Caco-2 (cell line): ENCODE measurements around the gene RBM33. TPM values are rescaled to one million over a fixed set of nuclear protein-coding genes. Genes with fewer than 3 reads are reported as not detected.

Experiments
- BruUV-seq: library from RNA; stranded (reverse); fragments of 400-500 nt; replicated peaks from 2 replicates; lab custom pipeline; 2021; lab: Mats Ljungman, UMichigan
- CTCF ChIA-PET: fragments of 300-600 bp; sonication (Branson Sonifier 250); formaldehyde crosslinking; loops from one replicate; lab custom pipeline; 2022; ENCODE audit warnings: antibody characterized with exemption; lab: Charles Lee
- POLR2A ChIA-PET: fragments of 300-600 bp; sonication (Branson Sonifier 250); formaldehyde crosslinking; loops from one replicate; lab custom pipeline; 2022; ENCODE audit warnings: antibody characterized with exemption; lab: Charles Lee
- DNase-seq, 2 experiments: peaks; one replicate each; pipeline versions ENCODE4 v3.0.0 to v3.0.0-alpha.2; 2020 to 2022
- H3K27me3 ChIP-seq: replicated peaks from 2 replicates; pipeline ENCODE4 v1.6.0; 2011; ENCODE audit warnings: low read length; ENCODE audit not compliant: control insufficient read depth, insufficient read depth
- H3K36me3 ChIP-seq: 2 replicates; pipeline ENCODE4 v1.5.1; 2011; ENCODE audit warnings: low read length; ENCODE audit not compliant: control insufficient read depth, insufficient read depth
- H3K4me1 ChIP-seq: fragments of 250-450 bp; sonication (Bioruptor Pico); 2 replicates; pipeline ENCODE4 v1.5.1; 2020; ENCODE audit warnings: mild to moderate bottlenecking
- H3K4me3 ChIP-seq: 2 replicates; pipeline ENCODE4 v1.5.1; 2011; ENCODE audit warnings: low read depth, mild to moderate bottlenecking, control low read depth, low read length
- H3K9me3 ChIP-seq: fragments of 250-450 bp; sonication (Bioruptor Pico); 2 replicates; pipeline ENCODE4 v1.5.1; 2020; ENCODE audit warnings: mild to moderate bottlenecking, moderate library complexity
- H3K27ac Mint-ChIP-seq: one replicate; pipeline ENCODE4 v1.8.0; 2022; ENCODE audit warnings: mixed read lengths; ENCODE audit not compliant: unreplicated experiment
- H3K27me3 Mint-ChIP-seq: one replicate; pipeline ENCODE4 v1.8.0; 2022; ENCODE audit warnings: mixed read lengths; ENCODE audit not compliant: insufficient read depth, unreplicated experiment
- H3K36me3 Mint-ChIP-seq: one replicate; pipeline ENCODE4 v1.8.0; 2022; ENCODE audit warnings: mild to moderate bottlenecking, mixed read lengths; ENCODE audit not compliant: insufficient read depth, unreplicated experiment
- H3K4me1 Mint-ChIP-seq: one replicate; pipeline ENCODE4 v1.8.0; 2022; ENCODE audit warnings: low read depth, mixed read lengths; ENCODE audit not compliant: unreplicated experiment
- H3K4me3 Mint-ChIP-seq: one replicate; pipeline ENCODE4 v1.8.0; 2022; ENCODE audit warnings: mild to moderate bottlenecking, moderate library complexity, mixed read lengths; ENCODE audit not compliant: unreplicated experiment
- H3K9me3 Mint-ChIP-seq: one replicate; pipeline ENCODE4 v1.8.0; 2022; ENCODE audit warnings: mixed read lengths; ENCODE audit not compliant: unreplicated experiment
- intact Hi-C: fragments of 100-400 bp; cut with micrococcal nuclease; formaldehyde crosslinking; loops from one replicate; pipeline ENCODE4 v1.10.0; 2022; ENCODE audit not compliant: unreplicated experiment
- total RNA-seq: library from RNA; stranded (reverse); gene quantifications from 2 replicates; pipeline ENCODE4 v1.2.3, GENCODE V29; 2022
- TF ChIP-seq, protein P1 (sequence below), 2 experiments: fragments of 200-600 bp in 1 of 2; IDR thresholded peaks; 1 replicate in 1 of 2; 2 replicates in 1 of 2; pipeline versions ENCODE4 v1.5.1 to v1.8.0; 2011 to 2022; ENCODE audit warnings: antibody characterized with exemption in 1 of 2, control low read depth in 1 of 2, inconsistent platforms in 1 of 2, low read depth in 1 of 2, low read length in 1 of 2, mild to moderate bottlenecking in 1 of 2, moderate library complexity in 1 of 2; ENCODE audit not compliant: insufficient read depth in 1 of 2, severe bottlenecking in 1 of 2, unreplicated experiment in 1 of 2

RBM33 gene
- total RNA-seq, 1 experiment from 2014 or later = 82.8 TPM

DNA sequence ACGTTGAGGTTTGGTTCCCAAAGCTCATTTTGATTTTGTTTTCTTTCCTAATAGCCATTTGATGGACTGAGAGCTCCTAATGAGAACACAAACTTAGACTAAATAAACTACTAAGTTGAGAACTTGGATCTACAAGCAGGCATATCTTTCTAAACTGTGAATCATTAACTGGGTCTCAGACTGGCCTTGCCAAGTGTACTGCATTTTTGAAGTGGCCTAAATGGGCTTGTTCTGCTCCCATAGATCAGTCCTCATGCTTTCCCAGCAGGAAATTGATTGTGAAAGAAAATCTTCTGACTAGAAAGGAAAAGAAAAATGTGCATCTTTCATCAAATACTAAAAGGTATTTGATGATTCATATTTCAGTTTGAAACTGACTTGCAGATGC, 46.7 kb upstream of the RBM33 start:
- H3K9me3 Mint-ChIP-seq = no peaks in the 10 kb centered on the region
- Histone ChIP-seq H3K36me3 (no peaks in the 10 kb centered on the region), H3K4me1 (peaks cover 17% of the 10 kb centered on the region), H3K4me3 (no peak overlapping the region), H3K27me3 (no peaks in the 10 kb centered on the region), H3K9me3 (no peaks in the 10 kb centered on the region)
- ChIA-PET POLR2A (no interaction called here), CTCF (no interaction called here)
- H3K27me3 Mint-ChIP-seq = no peaks in the 10 kb centered on the region
- no peak overlapping the region for H3K4me3 Mint-ChIP-seq
- DNase-seq = peak in 1 of 2 experiments; percentile 30
- intact Hi-C loops = loop anchor here (1.0 to 5.0 kb wide), 7 partner anchors 21 to 171 kb away; partner anchors contain the start of gene RBM33
- no peaks in the 10 kb centered on the region for H3K36me3 Mint-ChIP-seq
- TF ChIP-seq, protein P1, sequence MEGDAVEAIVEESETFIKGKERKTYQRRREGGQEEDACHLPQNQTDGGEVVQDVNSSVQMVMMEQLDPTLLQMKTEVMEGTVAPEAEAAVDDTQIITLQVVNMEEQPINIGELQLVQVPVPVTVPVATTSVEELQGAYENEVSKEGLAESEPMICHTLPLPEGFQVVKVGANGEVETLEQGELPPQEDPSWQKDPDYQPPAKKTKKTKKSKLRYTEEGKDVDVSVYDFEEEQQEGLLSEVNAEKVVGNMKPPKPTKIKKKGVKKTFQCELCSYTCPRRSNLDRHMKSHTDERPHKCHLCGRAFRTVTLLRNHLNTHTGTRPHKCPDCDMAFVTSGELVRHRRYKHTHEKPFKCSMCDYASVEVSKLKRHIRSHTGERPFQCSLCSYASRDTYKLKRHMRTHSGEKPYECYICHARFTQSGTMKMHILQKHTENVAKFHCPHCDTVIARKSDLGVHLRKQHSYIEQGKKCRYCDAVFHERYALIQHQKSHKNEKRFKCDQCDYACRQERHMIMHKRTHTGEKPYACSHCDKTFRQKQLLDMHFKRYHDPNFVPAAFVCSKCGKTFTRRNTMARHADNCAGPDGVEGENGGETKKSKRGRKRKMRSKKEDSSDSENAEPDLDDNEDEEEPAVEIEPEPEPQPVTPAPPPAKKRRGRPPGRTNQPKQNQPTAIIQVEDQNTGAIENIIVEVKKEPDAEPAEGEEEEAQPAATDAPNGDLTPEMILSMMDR (IDR thresholded peaks at IDR 0.05; ENCODE audit: insufficient read depth in 1 of 2, low read depth in 1 of 2, low read length in 1 of 2, severe bottlenecking in 1 of 2, unreplicated experiment in 1 of 2) = no peak
- H3K27ac Mint-ChIP-seq = no peak overlapping the region
- no TSS peak for BruUV-seq
- H3K4me1 Mint-ChIP-seq = peaks cover 7% of the 10 kb centered on the region

DNA sequence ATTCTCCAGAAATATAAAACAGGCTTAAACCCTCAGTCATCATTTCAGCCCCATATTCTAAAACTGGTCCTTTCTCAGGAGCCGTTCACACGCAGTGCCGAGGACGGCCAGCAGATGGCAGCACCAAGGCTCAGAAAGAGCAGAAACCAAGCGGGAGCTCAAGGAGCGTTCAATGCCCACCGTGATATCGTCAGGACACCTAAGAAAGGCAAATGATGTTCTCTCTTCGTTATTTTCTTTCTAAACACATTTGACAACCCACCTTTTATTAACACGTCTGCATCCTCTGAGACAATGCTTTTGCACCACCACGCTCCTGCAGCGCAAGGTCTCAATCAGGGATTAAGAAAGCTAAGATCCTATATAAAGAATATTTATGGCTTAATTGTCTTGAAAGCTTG, 45.7 kb upstream of the RBM33 start:
- peaks cover 7% of the 10 kb centered on the region for H3K4me1 Mint-ChIP-seq
- H3K36me3 Mint-ChIP-seq = no peaks in the 10 kb centered on the region
- H3K9me3 Mint-ChIP-seq = no peaks in the 10 kb centered on the region
- H3K9me3 ChIP-seq = no peaks in the 10 kb centered on the region
- POLR2A ChIA-PET = interaction anchor here (1.2 to 1.5 kb wide), 2 partner anchors 20 to 45 kb away, joined by 6 to 11 read pairs; partner anchors contain the start of gene RBM33
- no TSS peak for BruUV-seq
- intact Hi-C loops = loop anchor here (1.0 to 5.0 kb wide), 6 partner anchors 19 to 169 kb away; partner anchors contain the start of gene RBM33
- H3K4me3 ChIP-seq = no peak overlapping the region
- no peaks in the 10 kb centered on the region for H3K36me3 ChIP-seq
- H3K4me3 Mint-ChIP-seq = peak overlapping the region; percentile 47
- peaks cover 17% of the 10 kb centered on the region for H3K4me1 ChIP-seq
- DNase-seq = peak; percentile 81 to 90
- CTCF ChIA-PET = interaction anchor here (0.6 to 2.0 kb wide), 25 partner anchors 12 to 221 kb away, joined by 3 to 43 read pairs (median 4); partner anchors contain the start of gene RBM33
- H3K27me3 ChIP-seq = no peaks in the 10 kb centered on the region
- no peak overlapping the region for H3K27ac Mint-ChIP-seq
- no peaks in the 10 kb centered on the region for H3K27me3 Mint-ChIP-seq
- TF ChIP-seq, protein P1 (IDR thresholded peaks at IDR 0.05; ENCODE audit: insufficient read depth in 1 of 2, low read depth in 1 of 2, low read length in 1 of 2, severe bottlenecking in 1 of 2, unreplicated experiment in 1 of 2) = peak; percentile 88 to 97

- H3K9me3 ChIP-seq = no peaks in the 10 kb centered on the region
- H3K36me3 Mint-ChIP-seq = no peaks in the 10 kb centered on the region
- TF ChIP-seq, protein P1 (IDR thresholded peaks at IDR 0.05; ENCODE audit: insufficient read depth in 1 of 2, low read depth in 1 of 2, low read length in 1 of 2, severe bottlenecking in 1 of 2, unreplicated experiment in 1 of 2) = no peak
- BruUV-seq = no TSS peak
- H3K27me3 ChIP-seq = no peaks in the 10 kb centered on the region
- POLR2A ChIA-PET = no interaction called here
- H3K4me3 Mint-ChIP-seq = no peak overlapping the region
- no peaks in the 10 kb centered on the region for H3K27me3 Mint-ChIP-seq
- CTCF ChIA-PET = no interaction called here
- intact Hi-C loops = no loop called here
- H3K4me1 ChIP-seq = peaks cover 9% of the 10 kb centered on the region
- DNase-seq = no peak
- no peaks in the 10 kb centered on the region for H3K9me3 Mint-ChIP-seq
- no peaks in the 10 kb centered on the region for H3K36me3 ChIP-seq
- no peak overlapping the region for H3K4me3 ChIP-seq
- H3K4me1 Mint-ChIP-seq = no peaks in the 10 kb centered on the region
- no peak overlapping the region for H3K27ac Mint-ChIP-seq
Measured at GRCh38 chr7:155602156-155602555, 42.3 kb upstream of the RBM33 start.
